GM19240 (cell line): ENCODE data around the gene PHYHIPL.

Source experiments
- DNase-seq: peaks from one replicate; pipeline ENCODE4 v3.0.0; 2011; ENCODE audit warnings: low spot score; ENCODE audit not compliant: insufficient read length

PHYHIPL gene

GRCh38 chr10:59176241-59177030, at the start of gene PHYHIPL:
TSS of gene PHYHIPL (plus strand) at chr10:59176643. CDS start at chr10:59176854, 211 bp downstream.
- no peak for DNase-seq

- DNase-seq = no peak
These were observed 49.5 kb upstream of the PHYHIPL start for GRCh38 chr10:59126991-59127390.

- no peak for DNase-seq
These were observed 48.5 kb upstream of the PHYHIPL start for GRCh38 chr10:59127991-59128390.

GRCh38 chr10:59129867-59130266, 46.6 kb upstream of the PHYHIPL start:
- no peak for DNase-seq

GRCh38 chr10:59131666-59132065, 44.8 kb upstream of the PHYHIPL start:
- no peak for DNase-seq

GRCh38 chr10:59133841-59134593, 42.4 kb upstream of the PHYHIPL start:
- DNase-seq = no peak

GRCh38 chr10:59134785-59135184, 41.7 kb upstream of the PHYHIPL start:
- DNase-seq = no peak

GRCh38 chr10:59135275-59135674, 41.2 kb upstream of the PHYHIPL start:
- DNase-seq = no peak

- no peak for DNase-seq
These were observed 38.4 kb upstream of the PHYHIPL start for GRCh38 chr10:59138052-59138451.

- no peak for DNase-seq
These were observed 32.9 kb upstream of the PHYHIPL start for GRCh38 chr10:59143544-59143943.

- no peak for DNase-seq
These were observed 27.7 kb upstream of the PHYHIPL start for GRCh38 chr10:59148701-59149100.

GRCh38 chr10:59155556-59155955, 20.9 kb upstream of the PHYHIPL start:
- DNase-seq = no peak

- DNase-seq = no peak
These were observed 8.9 kb upstream of the PHYHIPL start for GRCh38 chr10:59167512-59167911.

- DNase-seq = no peak
These were observed 3.9 kb upstream of the PHYHIPL start for GRCh38 chr10:59172567-59172966.

GRCh38 chr10:59173414-59173813, 3.0 kb upstream of the PHYHIPL start:
- DNase-seq = no peak

GRCh38 chr10:59175538-59176240, 754 bp upstream of the PHYHIPL start:
- no peak for DNase-seq

- no peak for DNase-seq
These were observed 771 bp downstream of the PHYHIPL start for GRCh38 chr10:59177031-59177797.

- DNase-seq = no peak
These were observed 1.4 kb downstream of the PHYHIPL start for GRCh38 chr10:59177836-59178235.

GRCh38 chr10:59179068-59179467, 2.6 kb downstream of the PHYHIPL start:
- DNase-seq = no peak

- no peak for DNase-seq
These were observed 4.3 kb downstream of the PHYHIPL start for GRCh38 chr10:59180689-59181270.

- DNase-seq = no peak
These were observed 5.2 kb downstream of the PHYHIPL start for GRCh38 chr10:59181668-59182067.
